ENCODE data around the gene ERICH2. TPM values are rescaled to one million over a fixed set of nuclear protein-coding genes. Genes with fewer than 3 reads are reported as not detected.
A peak's percentile ranks its signal among the peaks of the same experiment; 100 is the strongest.

ERICH2 gene
- total RNA-seq, 3 donors from 2014 or later (not counting 1 experiment from before 2014, with no cell fraction given): not detected

- TF ChIP-seq, protein P1, sequence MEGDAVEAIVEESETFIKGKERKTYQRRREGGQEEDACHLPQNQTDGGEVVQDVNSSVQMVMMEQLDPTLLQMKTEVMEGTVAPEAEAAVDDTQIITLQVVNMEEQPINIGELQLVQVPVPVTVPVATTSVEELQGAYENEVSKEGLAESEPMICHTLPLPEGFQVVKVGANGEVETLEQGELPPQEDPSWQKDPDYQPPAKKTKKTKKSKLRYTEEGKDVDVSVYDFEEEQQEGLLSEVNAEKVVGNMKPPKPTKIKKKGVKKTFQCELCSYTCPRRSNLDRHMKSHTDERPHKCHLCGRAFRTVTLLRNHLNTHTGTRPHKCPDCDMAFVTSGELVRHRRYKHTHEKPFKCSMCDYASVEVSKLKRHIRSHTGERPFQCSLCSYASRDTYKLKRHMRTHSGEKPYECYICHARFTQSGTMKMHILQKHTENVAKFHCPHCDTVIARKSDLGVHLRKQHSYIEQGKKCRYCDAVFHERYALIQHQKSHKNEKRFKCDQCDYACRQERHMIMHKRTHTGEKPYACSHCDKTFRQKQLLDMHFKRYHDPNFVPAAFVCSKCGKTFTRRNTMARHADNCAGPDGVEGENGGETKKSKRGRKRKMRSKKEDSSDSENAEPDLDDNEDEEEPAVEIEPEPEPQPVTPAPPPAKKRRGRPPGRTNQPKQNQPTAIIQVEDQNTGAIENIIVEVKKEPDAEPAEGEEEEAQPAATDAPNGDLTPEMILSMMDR (IDR thresholded peaks at IDR 0.05): no peak
- H3K4me1 ChIP-seq (ENCODE audit: control insufficient read depth, insufficient read depth, low read length): peaks cover 14% of the 10 kb centered on the region
- ATAC-seq (no peak), DNase-seq (no peak)
- peaks cover 4 to 14% of the 10 kb centered on the region in 2 donors for H3K4me1 Mint-ChIP-seq
- no peak overlapping the region for H3K4me3 Mint-ChIP-seq
- no peaks in the 10 kb centered on the region for H3K36me3 Mint-ChIP-seq
- no peak overlapping the region for H3K4me3 ChIP-seq (ENCODE audit: low read length)
- peaks cover 8 to 31% of the 10 kb centered on the region in 2 donors for H3K27me3 Mint-ChIP-seq (ENCODE audit: low read depth in 2 of 2)
- intact Hi-C loops (cut with micrococcal nuclease): no loop called here
- H3K27me3 ChIP-seq (ENCODE audit: control insufficient read depth, insufficient read depth, low read length): peaks cover 9% of the 10 kb centered on the region
- WGBS (ENCODE audit: insufficient coverage): 70% methylated on average over 3 of the region's 4 CpGs
- H3K9me3 Mint-ChIP-seq: no peaks in the 10 kb centered on the region
- H3K36me3 ChIP-seq (ENCODE audit: control insufficient read depth, insufficient read depth, low read length): no peaks in the 10 kb centered on the region
- H3K9me3 ChIP-seq (ENCODE audit: control insufficient read depth, insufficient read depth, low read length): no peaks in the 10 kb centered on the region
- H3K27ac ChIP-seq (ENCODE audit: low read length): no peak overlapping the region
- H3K27ac Mint-ChIP-seq: no peak overlapping the region
Observed at GRCh38 chr2:170766693-170767092, 3.5 kb upstream of the ERICH2 start.

DNA sequence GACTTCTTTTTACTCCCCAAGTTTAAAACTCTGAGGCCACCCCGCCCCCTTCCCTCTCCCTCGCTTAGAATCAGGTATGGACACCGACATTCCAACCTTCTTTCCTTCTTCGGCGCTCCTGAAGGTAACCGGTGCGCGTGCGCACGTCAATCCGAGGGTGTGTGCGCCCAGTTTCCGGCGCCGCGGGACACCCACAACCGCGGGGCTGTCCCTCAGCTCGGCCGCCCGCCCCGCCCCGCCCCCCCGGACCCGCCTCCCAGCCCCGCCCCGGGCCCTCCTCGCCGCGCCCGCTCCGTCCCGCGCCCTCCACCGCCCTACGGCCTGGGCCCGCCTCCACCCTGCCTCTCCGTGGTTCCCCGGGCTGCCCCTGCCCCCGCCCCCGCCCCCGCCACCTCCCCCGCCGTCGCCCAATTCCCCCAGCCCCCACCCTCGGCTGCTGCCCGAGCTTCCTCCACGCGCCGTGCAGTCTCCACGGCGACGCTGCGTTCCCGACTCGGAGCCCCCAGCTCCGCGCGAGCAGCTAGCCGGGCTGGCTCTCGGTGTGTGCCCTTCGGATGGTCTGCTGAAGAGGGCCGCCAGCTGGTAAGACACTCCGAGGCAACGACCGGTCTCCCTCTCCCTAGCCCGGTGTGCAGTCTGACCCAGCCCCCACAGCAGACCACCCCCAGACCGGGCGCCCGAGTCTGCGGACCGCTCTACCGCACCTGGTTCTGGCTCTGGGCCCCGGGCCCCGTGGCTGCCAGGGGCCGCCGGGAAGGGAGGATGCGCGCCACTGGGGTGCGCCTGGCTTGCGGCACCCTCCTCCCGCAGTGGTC is 635 bp downstream of the ERICH2 start:
- H3K4me3 ChIP-seq (ENCODE audit: low read length): peak overlapping the region; percentile 79

DNA sequence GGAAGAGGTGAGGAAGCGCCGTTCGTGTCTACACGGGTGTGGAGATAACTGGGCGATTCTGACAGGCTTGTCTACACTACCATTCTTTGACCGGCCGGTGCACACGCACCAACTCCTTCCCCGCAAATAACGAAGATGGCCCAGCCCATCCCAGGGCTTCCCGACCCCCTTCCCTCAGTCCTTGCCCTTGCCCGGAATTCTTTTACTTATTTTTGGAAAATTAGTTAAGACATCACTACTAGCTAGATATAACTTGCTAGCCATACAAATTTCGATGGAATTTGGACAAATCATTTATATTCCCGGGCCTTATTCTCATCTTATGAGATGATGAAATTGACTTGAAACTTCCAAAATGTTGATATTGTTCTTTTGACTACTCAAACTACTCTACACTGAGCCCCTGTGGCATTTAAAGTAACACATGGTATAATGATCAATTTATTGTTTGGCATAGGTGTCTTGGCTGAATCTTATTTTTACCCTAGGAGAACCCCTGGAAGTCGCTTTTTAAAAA is 1.3 kb downstream of the ERICH2 start:
- H3K27ac Mint-ChIP-seq: peak overlapping the region; percentile 45 to 79
- Histone ChIP-seq H3K4me3 (ENCODE audit: low read length) (peak overlapping the region; percentile 50), H3K27me3 (ENCODE audit: control insufficient read depth, insufficient read depth, low read length) (peaks cover 9% of the 10 kb centered on the region), H3K9me3 (ENCODE audit: control insufficient read depth, insufficient read depth, low read length) (no peaks in the 10 kb centered on the region), H3K36me3 (ENCODE audit: control insufficient read depth, insufficient read depth, low read length) (no peaks in the 10 kb centered on the region), H3K4me1 (ENCODE audit: control insufficient read depth, insufficient read depth, low read length) (peaks cover 14% of the 10 kb centered on the region), H3K27ac (ENCODE audit: low read length) (no peak overlapping the region)
- no peaks in the 10 kb centered on the region for H3K9me3 Mint-ChIP-seq
- peaks cover 11 to 14% of the 10 kb centered on the region in 2 donors for H3K4me1 Mint-ChIP-seq
- ATAC-seq (no peak), DNase-seq (no peak)
- 2% methylated on average over 12 of the region's 15 CpGs for WGBS (ENCODE audit: insufficient coverage)
- H3K27me3 Mint-ChIP-seq (ENCODE audit: low read depth in 2 of 2): peaks cover 2 to 42% of the 10 kb centered on the region in 2 donors
- peak overlapping the region; percentile 89 for H3K4me3 Mint-ChIP-seq
- no peaks in the 10 kb centered on the region for H3K36me3 Mint-ChIP-seq
- TF ChIP-seq, protein P1 (IDR thresholded peaks at IDR 0.05): no peak
- intact Hi-C loops (cut with micrococcal nuclease): no loop called here

More for the DNA sequence above, 635 bp downstream of the ERICH2 start:
- H3K36me3 Mint-ChIP-seq: no peaks in the 10 kb centered on the region
- Histone ChIP-seq H3K36me3 (ENCODE audit: control insufficient read depth, insufficient read depth, low read length) (no peaks in the 10 kb centered on the region), H3K27ac (ENCODE audit: low read length) (peak overlapping the region; percentile 73), H3K27me3 (ENCODE audit: control insufficient read depth, insufficient read depth, low read length) (peaks cover 9% of the 10 kb centered on the region), H3K4me1 (ENCODE audit: control insufficient read depth, insufficient read depth, low read length) (peaks cover 14% of the 10 kb centered on the region), H3K9me3 (ENCODE audit: control insufficient read depth, insufficient read depth, low read length) (no peaks in the 10 kb centered on the region)
- ATAC-seq: peak; percentile 86 to 94 (median 89)
- TF ChIP-seq, protein P1 (IDR thresholded peaks at IDR 0.05): no peak
- H3K27me3 Mint-ChIP-seq (ENCODE audit: low read depth in 2 of 2): peaks cover 2 to 42% of the 10 kb centered on the region in 2 donors
- peaks cover 11 to 14% of the 10 kb centered on the region in 2 donors for H3K4me1 Mint-ChIP-seq
- no peaks in the 10 kb centered on the region for H3K9me3 Mint-ChIP-seq
- H3K27ac Mint-ChIP-seq: peak overlapping the region in 1 of 2 donors; percentile 79
- peak; percentile 61 to 84 for DNase-seq
- intact Hi-C loops (cut with micrococcal nuclease): no loop called here
- WGBS (ENCODE audit: insufficient coverage): under 1% methylated on average over 68 of the region's 82 CpGs
- peak overlapping the region; percentile 89 for H3K4me3 Mint-ChIP-seq
